Measurements from ENCODE around the gene IL11. TPM values are rescaled to one million over a fixed set of nuclear protein-coding genes. Genes with fewer than 3 reads are reported as not detected.

Gene IL11
- total RNA-seq, 2 experiments from 2014 or later = not detected

DNA sequence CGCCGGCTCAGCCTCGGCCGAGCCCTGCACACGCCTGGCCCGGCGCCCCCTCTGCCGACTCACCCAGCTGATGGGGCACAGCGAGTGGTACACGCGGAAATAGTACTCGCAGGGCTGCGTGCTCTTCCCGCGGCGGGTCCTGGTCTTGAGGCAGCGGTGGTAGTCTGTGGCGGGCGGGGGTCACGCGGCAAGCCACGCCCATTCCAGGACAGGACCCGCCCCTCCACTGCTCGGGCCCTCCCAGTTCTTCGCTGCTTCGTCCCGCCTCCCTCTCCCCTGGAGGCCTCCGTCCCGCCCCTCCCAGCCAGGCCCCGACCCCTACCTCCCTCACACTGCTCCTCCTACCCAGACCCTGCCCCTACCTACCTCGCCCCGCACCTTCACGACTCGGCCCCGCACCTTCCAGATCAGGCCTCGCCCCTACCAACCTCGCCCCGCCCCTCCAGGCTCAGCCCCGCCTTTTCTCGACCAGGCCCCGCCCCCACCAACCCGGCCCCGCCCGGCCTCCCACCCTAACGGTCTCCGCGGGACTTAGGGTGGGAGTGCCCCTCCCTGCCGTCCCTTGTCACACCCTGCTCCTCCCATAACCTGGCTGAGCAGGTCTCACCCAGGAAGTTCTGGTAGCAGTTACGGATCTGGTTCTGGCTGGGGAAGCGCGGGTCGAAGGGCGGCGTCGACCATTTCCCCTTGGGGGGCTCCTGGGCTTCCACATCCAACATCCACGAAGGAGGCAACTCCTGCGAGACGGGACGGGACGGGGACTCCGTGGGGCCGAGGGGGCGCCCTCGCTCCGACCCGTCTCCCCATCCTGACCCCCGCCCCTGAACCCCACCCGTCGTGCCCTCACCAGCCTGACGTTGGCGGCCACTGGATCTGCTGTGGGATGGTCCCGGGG, 16.2 kb downstream of the IL11 start:
- H3K9me3 Mint-ChIP-seq = no peaks in the 10 kb centered on the region
- peak; percentile 64 for DNase-seq
- H3K27ac Mint-ChIP-seq = no peak overlapping the region
- peaks cover 13% of the 10 kb centered on the region for H3K4me1 Mint-ChIP-seq
- peak overlapping the region; percentile 70 for H3K4me3 Mint-ChIP-seq
- H3K36me3 Mint-ChIP-seq = no peaks in the 10 kb centered on the region
- peaks cover 62% of the 10 kb centered on the region for H3K27me3 Mint-ChIP-seq

DNA sequence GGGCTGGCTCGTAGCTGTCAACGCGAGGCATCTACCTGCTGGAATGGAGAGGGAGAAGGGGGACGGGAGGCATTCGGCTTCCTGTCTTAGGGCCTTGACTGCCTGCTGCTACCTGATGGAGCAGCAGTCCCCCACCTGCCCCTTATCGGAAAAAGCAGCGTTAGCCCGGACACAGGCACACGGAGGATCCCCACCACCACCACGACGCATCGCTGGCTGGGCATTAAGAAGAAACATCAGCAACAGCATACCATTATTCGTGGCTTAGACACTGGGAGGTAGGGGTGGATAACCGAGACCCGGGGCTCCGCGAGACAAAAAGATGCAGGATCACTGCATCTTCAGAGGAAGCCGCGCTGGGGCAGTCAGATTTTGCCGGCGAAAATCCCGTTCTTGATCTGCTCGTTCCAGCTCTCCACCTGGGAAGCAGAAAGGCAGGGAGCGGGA, 16.9 kb downstream of the IL11 start:
- Mint-ChIP-seq H3K36me3 (no peaks in the 10 kb centered on the region), H3K27ac (no peak overlapping the region), H3K4me1 (peaks cover 13% of the 10 kb centered on the region), H3K9me3 (no peaks in the 10 kb centered on the region), H3K27me3 (peaks cover 62% of the 10 kb centered on the region), H3K4me3 (peak overlapping the region; percentile 70)
- DNase-seq = no peak

DNA sequence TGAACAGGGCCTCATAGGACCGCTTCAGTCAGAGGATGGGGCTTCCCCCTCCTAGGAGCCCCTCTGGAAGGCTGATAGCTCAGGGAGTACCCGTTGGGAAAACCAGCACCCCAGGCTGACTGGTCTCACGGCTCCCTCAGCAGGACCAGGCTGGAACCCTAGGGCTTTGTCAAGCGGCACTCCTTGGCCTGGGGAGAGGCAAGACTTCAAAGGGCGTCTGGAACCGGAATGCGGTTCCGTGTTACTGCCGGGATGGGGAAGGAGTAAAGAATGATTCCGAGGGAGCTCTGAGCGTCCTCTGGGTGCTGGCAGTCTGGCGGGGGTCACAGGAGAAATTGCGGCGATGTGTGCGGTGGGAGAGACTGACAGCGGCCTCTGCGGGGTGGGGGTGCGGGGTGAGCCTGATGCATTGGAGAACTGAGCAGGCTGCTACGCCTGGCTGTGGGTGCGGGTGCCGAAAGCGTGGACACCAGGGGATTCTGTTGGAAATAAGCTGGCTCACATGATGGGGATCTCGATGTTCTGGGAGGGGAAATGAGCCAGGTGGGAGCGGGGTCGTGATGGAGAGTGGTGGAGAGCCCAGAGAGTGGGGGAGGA, 17.6 kb downstream of the IL11 start:
- Mint-ChIP-seq H3K27me3 (peaks cover 62% of the 10 kb centered on the region), H3K27ac (no peak overlapping the region), H3K4me3 (peak overlapping the region; percentile 70), H3K36me3 (no peaks in the 10 kb centered on the region), H3K4me1 (peaks cover 13% of the 10 kb centered on the region), H3K9me3 (no peaks in the 10 kb centered on the region)
- no peak for DNase-seq

DNA sequence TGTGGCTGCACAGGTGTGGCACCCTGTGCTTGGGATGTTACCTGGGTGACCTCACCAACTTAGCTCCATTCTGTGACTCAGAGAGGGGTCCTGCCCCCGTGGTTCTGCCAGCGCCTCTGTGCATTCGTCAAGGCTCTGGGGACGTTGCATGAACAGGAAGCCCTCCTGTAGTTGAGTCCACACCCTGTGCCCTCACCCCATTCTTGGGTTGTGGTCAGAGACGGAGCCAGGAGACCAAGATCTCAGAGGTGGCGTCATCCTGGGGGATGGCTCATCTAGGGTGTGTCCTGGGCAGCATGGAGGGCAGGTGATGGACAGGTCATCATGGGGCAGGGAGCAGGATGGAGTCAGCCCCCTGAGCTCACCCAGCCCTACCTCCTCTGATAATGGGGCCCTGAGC, 18.2 kb downstream of the IL11 start:
- Mint-ChIP-seq H3K4me1 (peaks cover 13% of the 10 kb centered on the region), H3K27ac (no peak overlapping the region), H3K36me3 (no peaks in the 10 kb centered on the region), H3K4me3 (no peak overlapping the region), H3K27me3 (peaks cover 57% of the 10 kb centered on the region), H3K9me3 (no peaks in the 10 kb centered on the region)
- DNase-seq = no peak

DNA sequence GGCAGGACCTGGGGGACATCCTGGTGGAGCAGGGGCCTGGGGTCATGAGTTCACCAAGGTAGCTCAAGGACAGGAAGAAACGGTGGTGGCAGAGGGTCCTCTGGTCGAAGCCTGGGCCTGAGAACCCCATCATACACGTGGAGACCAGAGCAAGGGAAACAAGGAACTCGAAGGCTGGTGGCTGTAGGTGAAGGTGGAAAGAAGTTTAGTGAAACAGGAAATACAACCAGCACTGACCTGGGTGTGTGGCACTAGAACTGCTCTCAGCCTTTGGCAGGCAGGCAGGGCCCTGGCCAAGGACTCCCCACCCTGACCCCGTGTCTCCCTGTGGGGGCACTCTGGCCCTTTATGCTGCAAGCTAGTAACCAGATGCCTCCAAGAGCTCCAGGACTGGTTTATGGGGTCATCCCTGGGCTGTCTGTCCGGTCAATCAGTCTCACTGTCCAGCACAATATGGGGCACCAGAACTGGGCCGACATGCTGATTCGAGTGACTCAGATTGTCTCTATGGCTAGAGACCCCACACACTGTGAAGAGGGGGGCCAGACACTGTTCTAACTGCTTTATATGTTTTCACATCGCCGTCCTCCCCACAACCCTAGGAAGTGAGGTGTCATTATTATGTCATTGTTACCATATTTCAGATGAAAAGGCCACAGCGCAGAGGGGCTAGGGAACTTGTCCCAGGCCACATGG, 19.5 kb downstream of the IL11 start:
- no peak overlapping the region for H3K27ac Mint-ChIP-seq
- no peak overlapping the region for H3K4me3 Mint-ChIP-seq
- H3K9me3 Mint-ChIP-seq = no peaks in the 10 kb centered on the region
- peaks cover 13% of the 10 kb centered on the region for H3K4me1 Mint-ChIP-seq
- peaks cover 45% of the 10 kb centered on the region for H3K27me3 Mint-ChIP-seq
- no peak for DNase-seq
- H3K36me3 Mint-ChIP-seq = no peaks in the 10 kb centered on the region

DNA sequence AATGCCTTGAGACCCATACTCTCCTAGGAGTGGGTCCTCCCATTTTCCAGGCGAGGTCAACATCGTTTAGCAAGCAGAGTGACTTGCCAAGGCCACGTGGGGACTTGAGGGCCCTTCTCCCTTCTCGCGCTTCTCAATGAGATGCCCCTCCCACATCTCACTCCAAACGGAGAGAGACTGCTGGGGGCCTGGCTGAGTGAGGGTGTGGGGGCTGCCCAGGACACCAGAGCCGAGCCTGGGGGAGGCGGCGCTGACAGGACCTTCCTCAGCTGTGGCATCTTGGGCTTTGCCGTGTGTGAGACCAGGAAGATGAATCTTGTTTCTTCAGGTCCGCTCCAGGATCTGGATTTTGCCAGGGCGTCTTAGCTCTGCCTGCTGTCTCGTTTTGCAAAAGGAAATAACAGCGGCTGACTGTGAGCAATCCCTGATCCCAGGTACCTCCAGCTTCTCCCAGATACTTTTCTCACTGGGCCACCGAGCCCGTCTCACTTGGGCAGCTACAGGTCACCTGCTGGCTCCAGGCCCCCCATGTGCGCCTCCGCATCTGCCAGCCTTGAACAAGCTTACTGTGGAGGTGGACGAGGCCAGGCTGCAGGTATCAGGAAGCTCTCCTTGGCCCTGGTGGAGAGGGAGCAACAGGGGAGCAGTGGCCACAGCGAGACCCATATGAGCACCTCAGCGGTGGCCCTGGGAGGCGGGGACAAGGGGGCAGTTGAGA, 21.8 kb downstream of the IL11 start:
- H3K9me3 Mint-ChIP-seq = no peaks in the 10 kb centered on the region
- no peak overlapping the region for H3K27ac Mint-ChIP-seq
- no peak for DNase-seq
- no peak overlapping the region for H3K4me3 Mint-ChIP-seq
- peaks cover 29% of the 10 kb centered on the region for H3K27me3 Mint-ChIP-seq
- no peaks in the 10 kb centered on the region for H3K36me3 Mint-ChIP-seq
- peaks cover 11% of the 10 kb centered on the region for H3K4me1 Mint-ChIP-seq

DNA sequence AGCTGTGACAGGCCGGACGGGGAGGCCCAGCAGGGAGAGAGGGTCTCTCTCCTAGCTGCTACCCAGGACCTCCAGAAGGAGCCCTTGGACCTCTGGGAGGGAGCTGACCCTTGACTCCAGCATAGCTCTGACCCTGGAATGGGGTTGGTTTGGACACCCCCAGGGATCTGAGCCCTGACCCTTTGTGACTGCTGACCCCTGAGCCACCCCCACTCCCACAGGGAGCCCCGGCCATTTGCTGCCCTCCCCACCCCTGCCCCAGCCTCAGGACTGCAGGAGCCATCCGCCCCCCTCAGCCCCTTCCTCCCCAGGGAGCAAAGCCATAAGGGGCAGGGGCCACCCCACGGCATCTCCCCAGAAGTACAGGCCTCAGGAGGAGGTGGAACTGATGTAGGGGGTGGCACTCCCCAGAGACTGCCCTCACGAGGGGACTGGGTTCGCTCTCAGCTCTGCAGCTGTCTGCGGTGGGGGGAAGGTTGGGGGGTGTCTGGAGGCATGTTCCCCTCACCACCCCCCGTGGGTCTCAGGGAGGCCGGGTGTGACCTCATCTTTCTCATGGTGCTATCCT, 22.7 kb downstream of the IL11 start:
- no peaks in the 10 kb centered on the region for H3K9me3 Mint-ChIP-seq
- no peak for DNase-seq
- no peak overlapping the region for H3K4me3 Mint-ChIP-seq
- H3K4me1 Mint-ChIP-seq = peaks cover 2% of the 10 kb centered on the region
- peaks cover 20% of the 10 kb centered on the region for H3K27me3 Mint-ChIP-seq
- peaks cover 4% of the 10 kb centered on the region for H3K36me3 Mint-ChIP-seq
- H3K27ac Mint-ChIP-seq = no peak overlapping the region

DNA sequence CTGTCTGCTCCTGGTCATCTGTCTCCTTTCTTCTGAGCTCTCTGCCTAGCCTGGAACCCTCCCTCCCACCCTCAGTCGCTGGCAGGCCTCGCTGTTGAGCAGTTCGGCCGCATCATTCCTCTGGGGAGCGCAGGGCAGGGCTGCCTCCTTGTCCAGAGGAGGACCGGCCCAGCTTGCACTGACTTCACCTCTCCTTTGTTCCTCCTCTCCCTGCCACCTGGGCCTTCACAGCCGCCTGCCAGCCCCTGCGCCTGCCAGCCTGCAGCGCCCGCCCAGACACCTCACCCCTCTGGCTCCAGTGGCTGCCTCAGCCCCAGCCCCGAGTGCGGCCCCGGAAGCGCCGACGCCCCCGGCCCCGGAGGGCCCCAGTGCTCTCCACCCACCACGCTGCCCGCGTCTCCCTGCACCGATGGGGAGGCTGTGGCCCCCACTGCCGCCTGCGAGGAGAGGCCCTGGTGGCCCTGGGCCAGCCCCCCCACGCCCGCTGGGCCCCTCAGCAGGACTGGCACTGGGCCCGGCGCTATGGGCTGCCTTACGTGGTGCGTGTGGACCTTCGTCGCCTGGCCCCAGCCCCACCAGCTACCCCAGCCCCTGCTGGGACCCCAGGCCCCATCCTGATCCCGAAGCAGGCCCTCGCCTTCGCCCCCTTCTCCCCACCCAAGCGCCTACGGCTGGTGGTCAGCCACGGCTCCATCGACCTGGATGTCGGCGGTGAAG, 23.4 kb downstream of the IL11 start:
- Mint-ChIP-seq H3K9me3 (no peaks in the 10 kb centered on the region), H3K27ac (no peak overlapping the region), H3K27me3 (peaks cover 13% of the 10 kb centered on the region), H3K4me3 (no peak overlapping the region), H3K36me3 (peaks cover 4% of the 10 kb centered on the region), H3K4me1 (no peaks in the 10 kb centered on the region)
- no peak for DNase-seq

DNA sequence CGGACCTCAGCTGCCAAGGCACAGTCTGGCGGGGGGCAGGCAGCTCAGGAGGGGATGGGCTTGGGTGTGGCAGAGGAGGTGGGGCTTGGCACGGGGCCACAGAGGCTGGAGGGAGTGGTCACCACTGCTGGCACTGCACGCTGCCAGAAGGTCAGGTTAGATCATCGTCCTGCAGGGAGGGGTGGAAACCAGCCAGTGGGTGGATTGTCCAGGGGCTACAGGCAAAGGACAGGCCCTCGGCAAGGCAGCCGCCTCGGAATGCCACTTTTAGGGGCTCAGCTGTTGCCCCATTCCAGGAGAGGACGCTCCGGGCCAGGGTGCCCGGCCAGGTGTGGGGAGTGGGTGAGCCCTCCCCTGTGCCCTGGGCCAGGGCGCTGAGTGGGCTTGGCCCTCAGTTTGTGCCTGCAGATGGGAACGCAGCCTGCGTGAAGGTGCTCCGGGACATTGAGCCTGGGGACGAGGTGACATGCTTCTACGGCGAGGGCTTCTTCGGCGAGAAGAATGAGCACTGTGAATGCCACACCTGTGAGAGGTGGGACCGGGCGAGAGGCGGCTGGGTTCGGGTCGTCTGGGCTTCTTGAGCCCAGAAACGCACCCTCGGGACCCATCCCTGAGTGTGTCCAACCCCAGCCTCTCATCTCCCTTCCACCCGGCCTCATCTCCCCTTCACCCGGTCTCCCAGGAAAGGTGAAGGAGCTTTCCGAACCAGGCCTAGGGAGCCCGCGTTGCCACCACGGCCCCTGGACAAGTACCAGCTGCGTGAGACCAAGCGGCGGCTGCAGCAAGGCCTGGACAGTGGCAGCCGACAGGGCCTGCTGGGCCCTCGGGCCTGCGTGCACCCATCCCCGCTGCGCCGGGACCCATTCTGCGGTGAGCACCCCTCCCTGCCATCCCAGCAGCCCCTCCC, 24.2 kb downstream of the IL11 start:
- H3K27me3 Mint-ChIP-seq = peaks cover 5% of the 10 kb centered on the region
- H3K4me3 Mint-ChIP-seq = no peak overlapping the region
- H3K4me1 Mint-ChIP-seq = peaks cover 5% of the 10 kb centered on the region
- H3K36me3 Mint-ChIP-seq = peaks cover 6% of the 10 kb centered on the region
- H3K27ac Mint-ChIP-seq = no peak overlapping the region
- no peaks in the 10 kb centered on the region for H3K9me3 Mint-ChIP-seq
- no peak for DNase-seq

DNA sequence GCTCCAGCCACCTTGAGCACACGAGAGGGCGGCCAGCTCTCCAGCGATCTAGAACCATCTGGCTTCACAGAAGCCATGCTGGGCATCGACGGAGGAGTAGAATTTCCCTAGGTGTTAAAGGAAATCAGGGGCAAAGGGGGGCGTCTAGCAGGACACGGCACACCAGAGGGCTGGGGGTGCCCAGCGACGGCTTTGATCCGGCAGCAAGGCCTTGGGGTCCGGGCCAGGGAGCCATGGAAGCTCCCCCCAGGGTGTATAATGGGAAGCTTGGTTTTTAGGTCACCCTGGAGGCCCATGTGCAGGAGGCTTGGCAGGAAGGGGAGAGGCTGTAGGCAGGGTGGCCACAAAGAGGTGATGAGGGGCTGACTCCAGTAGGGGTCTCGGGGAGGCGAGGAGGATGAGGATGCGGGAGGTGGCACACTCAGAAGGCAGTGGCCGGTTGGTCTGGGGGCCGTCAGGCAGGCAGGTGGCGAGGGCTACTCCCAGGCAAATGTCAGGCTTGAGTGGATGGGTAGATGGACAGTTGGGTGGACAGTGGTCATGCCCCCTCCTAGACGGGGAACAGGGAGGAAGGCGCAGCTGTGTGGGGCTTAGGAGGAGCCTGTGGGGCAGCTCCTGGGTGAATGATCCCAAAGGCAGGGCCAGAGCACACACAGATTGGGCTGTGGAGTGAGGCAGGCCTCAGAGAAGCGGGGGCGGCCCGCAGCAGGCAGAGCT, 25.0 kb downstream of the IL11 start:
- Mint-ChIP-seq H3K4me1 (peaks cover 5% of the 10 kb centered on the region), H3K36me3 (peaks cover 6% of the 10 kb centered on the region), H3K4me3 (no peak overlapping the region), H3K27ac (no peak overlapping the region), H3K27me3 (peaks cover 3% of the 10 kb centered on the region), H3K9me3 (no peaks in the 10 kb centered on the region)
- DNase-seq = no peak

DNA sequence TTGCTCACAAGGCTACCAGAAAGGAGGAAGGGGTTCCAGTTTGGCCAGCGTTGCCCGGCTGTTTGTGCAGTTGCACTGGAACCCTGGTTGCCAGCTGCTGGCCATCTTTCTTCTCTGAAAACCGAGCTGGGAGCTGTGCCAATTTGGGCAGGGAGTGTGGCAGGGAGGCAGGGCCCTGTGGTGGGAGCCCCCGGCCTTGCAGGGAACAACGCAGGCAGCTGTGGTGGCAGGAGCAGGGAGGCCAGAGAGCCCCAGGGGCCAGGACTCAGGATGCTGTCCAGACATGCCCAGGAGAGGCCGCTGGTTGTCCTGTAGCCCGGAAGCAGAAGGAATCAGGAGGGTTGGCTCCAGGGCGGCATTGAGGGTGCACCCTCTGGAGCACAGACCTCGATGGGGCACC, 25.8 kb downstream of the IL11 start:
- DNase-seq = no peak
- H3K27me3 Mint-ChIP-seq = peaks cover 3% of the 10 kb centered on the region
- H3K4me1 Mint-ChIP-seq = peaks cover 5% of the 10 kb centered on the region
- peaks cover 6% of the 10 kb centered on the region for H3K36me3 Mint-ChIP-seq
- H3K4me3 Mint-ChIP-seq = no peak overlapping the region
- no peak overlapping the region for H3K27ac Mint-ChIP-seq
- H3K9me3 Mint-ChIP-seq = no peaks in the 10 kb centered on the region

DNA sequence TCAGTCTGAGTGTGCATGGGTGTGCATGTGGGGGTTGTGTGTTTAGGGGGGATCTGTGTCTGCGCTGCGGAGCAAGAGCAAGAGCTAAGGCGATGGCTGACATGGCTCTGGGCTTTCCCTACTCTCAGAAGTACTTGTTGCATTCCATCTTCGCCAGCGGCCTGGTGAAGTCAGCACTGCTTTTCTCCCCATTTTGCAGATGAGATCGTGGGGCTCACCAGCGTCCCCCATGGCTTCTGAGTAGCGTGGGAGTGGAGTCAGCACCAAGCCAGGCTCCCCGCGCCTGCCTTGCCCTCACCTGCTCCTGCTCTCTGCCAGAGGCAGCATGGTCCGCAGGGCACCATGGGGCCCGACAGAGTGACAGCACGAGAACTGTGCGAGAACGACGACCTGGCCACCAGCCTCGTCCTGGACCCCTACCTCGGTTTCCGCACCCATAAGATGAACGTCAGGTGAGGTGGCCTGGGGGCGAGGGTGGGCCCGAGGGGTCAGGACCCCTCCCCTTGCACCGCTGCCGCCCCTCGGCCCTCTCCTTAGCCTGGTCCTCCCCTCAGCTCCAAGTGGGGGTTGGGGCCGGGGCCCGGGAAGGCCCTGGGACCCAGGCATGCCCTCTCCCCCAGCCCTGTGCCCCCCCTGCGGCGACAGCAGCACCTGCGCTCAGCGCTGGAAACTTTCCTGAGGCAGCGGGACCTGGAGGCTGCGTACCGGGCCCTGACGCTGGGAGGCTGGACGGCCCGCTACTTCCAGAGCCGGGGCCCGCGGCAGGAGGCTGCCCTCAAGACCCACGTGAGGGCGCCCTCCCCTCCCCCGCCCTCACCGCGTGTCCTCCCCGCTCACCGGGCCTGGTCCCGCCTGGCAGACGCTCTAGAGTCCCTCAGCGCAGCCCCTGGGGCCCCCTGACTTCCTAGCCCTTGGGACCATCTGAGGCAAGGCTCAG, 28.4 kb downstream of the IL11 start:
- H3K36me3 Mint-ChIP-seq = peaks cover 6% of the 10 kb centered on the region
- no peak for DNase-seq
- H3K27me3 Mint-ChIP-seq = peaks cover 3% of the 10 kb centered on the region
- peaks cover 12% of the 10 kb centered on the region for H3K4me1 Mint-ChIP-seq
- H3K27ac Mint-ChIP-seq = no peak overlapping the region
- no peaks in the 10 kb centered on the region for H3K9me3 Mint-ChIP-seq
- peak overlapping the region; percentile 75 for H3K4me3 Mint-ChIP-seq

Measured in activated naive CD8-positive, alpha-beta T cell treated with anti-CD3 and anti-CD28 coated beads for 36 hours (primary cell).